H54 (cell line): ENCODE measurements around the gene SLC35D1.

Experiments
- DNase-seq: peaks from one replicate; pipeline ENCODE4 v3.0.0; 2011; ENCODE audit warnings: low spot score, mixed read lengths; ENCODE audit not compliant: insufficient read length
- FAIRE-seq: peaks from 3 replicates; lab custom pipeline; 2011; peaks lifted over from hg19 to GRCh38; lab: Jason Lieb, UNC
- POLR2A ChIP-seq: IDR thresholded peaks from 2 replicates; pipeline ENCODE4 v1.6.1; 2011; ENCODE audit warnings: low read depth, mild to moderate bottlenecking, low read length

Gene SLC35D1

GRCh38 chr1:67061266-67061665 is 7.3 kb upstream of the SLC35D1 start:
- TF ChIP-seq POLR2A: no peak
- FAIRE-seq: no peak
- no peak for DNase-seq

GRCh38 chr1:67060811-67061218 is 6.9 kb upstream of the SLC35D1 start:
- peak; percentile 49 for DNase-seq
- no peak for TF ChIP-seq POLR2A
- FAIRE-seq: peak; percentile 100

- no peak for TF ChIP-seq POLR2A
- no peak for DNase-seq
- FAIRE-seq: no peak
Measured at GRCh38 chr1:67059346-67059745, 5.4 kb upstream of the SLC35D1 start.

- TF ChIP-seq POLR2A: no peak
- FAIRE-seq: peak; percentile 93
- no peak for DNase-seq
Measured at GRCh38 chr1:67058761-67059160, 4.8 kb upstream of the SLC35D1 start.

- no peak for TF ChIP-seq POLR2A
- no peak for FAIRE-seq
- DNase-seq: no peak
Measured at GRCh38 chr1:67058242-67058641, 4.3 kb upstream of the SLC35D1 start.

- DNase-seq (peak; percentile 65), FAIRE-seq (no peak)
- TF ChIP-seq POLR2A: no peak
Measured at GRCh38 chr1:67053535-67053784, 488 bp downstream of the SLC35D1 start.

GRCh38 chr1:67052741-67053534 is 1.0 kb downstream of the SLC35D1 start:
- peak; percentile 82 for FAIRE-seq
- DNase-seq: peak; percentile 15
- no peak for TF ChIP-seq POLR2A

GRCh38 chr1:67051196-67051595 is 2.8 kb downstream of the SLC35D1 start:
- no peak for FAIRE-seq

GRCh38 chr1:67044631-67045270 is 9.2 kb downstream of the SLC35D1 start:
- TF ChIP-seq POLR2A: no peak
- FAIRE-seq: peak; percentile 30

More at GRCh38 chr1:67051196-67051595, 2.8 kb downstream of the SLC35D1 start:
- DNase-seq: no peak
- no peak for TF ChIP-seq POLR2A

GRCh38 chr1:67043366-67043765 is 10.6 kb downstream of the SLC35D1 start:
- TF ChIP-seq POLR2A: no peak
- FAIRE-seq: no peak
- no peak for DNase-seq

More at GRCh38 chr1:67044631-67045270, 9.2 kb downstream of the SLC35D1 start:
- DNase-seq: no peak

GRCh38 chr1:67041841-67042503 is 12.0 kb downstream of the SLC35D1 start:
- DNase-seq: no peak
- FAIRE-seq: no peak
- TF ChIP-seq POLR2A: no peak

- TF ChIP-seq POLR2A: no peak
- DNase-seq (no peak), FAIRE-seq (no peak)
Measured at GRCh38 chr1:67040405-67040804, 13.5 kb downstream of the SLC35D1 start.

GRCh38 chr1:67031859-67032247 is 22.1 kb downstream of the SLC35D1 start:
- no peak for TF ChIP-seq POLR2A
- FAIRE-seq (no peak), DNase-seq (no peak)

GRCh38 chr1:67031121-67031858 is 22.7 kb downstream of the SLC35D1 start:
- FAIRE-seq (no peak), DNase-seq (no peak)
- no peak for TF ChIP-seq POLR2A
